A549 treated with AZD2906 at 1 μM for 4 hours (cell line): ENCODE data around the gene UVSSA. TPM values are rescaled to one million over a fixed set of nuclear protein-coding genes. Genes with fewer than 3 reads are reported as not detected.

Experiments used
- total RNA-seq: library from RNA; stranded (reverse); fragments of 200-300 nt; extraction: Qiagen RNA extraction; gene quantifications from 5 replicates; pipeline ENCODE4 v1.2.3, GENCODE V29; 2022

The UVSSA gene
- total RNA-seq = 3.6 to 5.0 TPM (median 4.5 TPM) in 5 replicates

GRCh38 chr4:1346781-1347409, at the start of gene UVSSA:
TSS of gene UVSSA (plus strand) at chr4:1347208. CDS start at chr4:1348092, 884 bp downstream.

GRCh38 chr4:1406394-1406980, 59.5 kb downstream of the UVSSA start, which contains the start of gene NKX1-1:
TSS of gene NKX1-1 (minus strand) at chr4:1406442. CDS start at chr4:1406442, 0 bp downstream.

Other genes starting within 250 kb of the UVSSA start
- gene RNF212, start 233.6 kb upstream of the UVSSA start, total RNA-seq = 2.0 to 2.8 TPM (median 2.6 TPM) in 5 replicates
- 0.38 to 0.91 TPM (median 0.43 TPM) in 5 replicates for gene SPON2, start 174.6 kb upstream of the UVSSA start, total RNA-seq
- 77.6 to 84.1 TPM (median 81.2 TPM) in 5 replicates for gene CTBP1, start 98.1 kb upstream of the UVSSA start, total RNA-seq
- gene MAEA, start 57.3 kb upstream of the UVSSA start, total RNA-seq = 58.8 to 63.0 TPM (median 62.1 TPM) in 5 replicates
- 0.06 TPM in 1 of 5 replicates, not detected in the others for gene NKX1-1, start 59.2 kb downstream of the UVSSA start, total RNA-seq